ENCODE results near the gene CFAP58.

CFAP58 gene

DNA sequence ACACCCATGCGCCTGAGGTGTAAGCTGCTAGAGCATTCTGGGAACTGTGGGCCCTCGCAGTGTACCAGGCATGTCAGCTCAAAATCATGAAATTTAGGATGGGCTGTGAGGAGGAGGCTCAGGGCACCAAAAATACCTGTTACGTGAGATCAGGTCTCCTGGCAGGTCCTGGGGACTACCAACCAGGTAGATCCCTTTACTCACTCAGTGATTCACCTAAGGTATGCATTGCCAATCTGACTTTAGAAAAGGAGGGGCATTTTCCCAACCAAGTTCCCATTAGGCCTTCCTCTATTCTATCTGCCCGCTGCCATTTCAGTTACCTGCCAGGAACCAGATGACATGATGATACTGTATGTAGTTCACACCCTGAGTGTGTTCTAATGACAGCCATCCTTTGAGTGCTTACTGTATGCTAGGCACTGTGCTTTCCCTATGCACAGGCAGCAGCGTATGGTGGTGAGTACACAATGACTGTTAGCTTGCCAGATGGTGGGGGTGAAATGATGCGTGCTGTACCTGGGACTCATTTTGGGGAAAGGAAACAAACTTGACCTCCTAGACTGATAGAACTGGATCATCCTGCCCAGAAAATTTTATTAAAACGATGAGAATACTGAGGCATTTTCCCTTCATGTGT is 62.0 kb downstream of the CFAP58 start:
- H3K4me3 ChIP-seq (ENCODE audit: low read depth, low read length): no peak overlapping the region
- TF ChIP-seq, protein P1, sequence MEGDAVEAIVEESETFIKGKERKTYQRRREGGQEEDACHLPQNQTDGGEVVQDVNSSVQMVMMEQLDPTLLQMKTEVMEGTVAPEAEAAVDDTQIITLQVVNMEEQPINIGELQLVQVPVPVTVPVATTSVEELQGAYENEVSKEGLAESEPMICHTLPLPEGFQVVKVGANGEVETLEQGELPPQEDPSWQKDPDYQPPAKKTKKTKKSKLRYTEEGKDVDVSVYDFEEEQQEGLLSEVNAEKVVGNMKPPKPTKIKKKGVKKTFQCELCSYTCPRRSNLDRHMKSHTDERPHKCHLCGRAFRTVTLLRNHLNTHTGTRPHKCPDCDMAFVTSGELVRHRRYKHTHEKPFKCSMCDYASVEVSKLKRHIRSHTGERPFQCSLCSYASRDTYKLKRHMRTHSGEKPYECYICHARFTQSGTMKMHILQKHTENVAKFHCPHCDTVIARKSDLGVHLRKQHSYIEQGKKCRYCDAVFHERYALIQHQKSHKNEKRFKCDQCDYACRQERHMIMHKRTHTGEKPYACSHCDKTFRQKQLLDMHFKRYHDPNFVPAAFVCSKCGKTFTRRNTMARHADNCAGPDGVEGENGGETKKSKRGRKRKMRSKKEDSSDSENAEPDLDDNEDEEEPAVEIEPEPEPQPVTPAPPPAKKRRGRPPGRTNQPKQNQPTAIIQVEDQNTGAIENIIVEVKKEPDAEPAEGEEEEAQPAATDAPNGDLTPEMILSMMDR (IDR thresholded peaks at IDR 0.05; ENCODE audit: control insufficient read depth, extremely low read depth, insufficient read depth): no peak

DNA sequence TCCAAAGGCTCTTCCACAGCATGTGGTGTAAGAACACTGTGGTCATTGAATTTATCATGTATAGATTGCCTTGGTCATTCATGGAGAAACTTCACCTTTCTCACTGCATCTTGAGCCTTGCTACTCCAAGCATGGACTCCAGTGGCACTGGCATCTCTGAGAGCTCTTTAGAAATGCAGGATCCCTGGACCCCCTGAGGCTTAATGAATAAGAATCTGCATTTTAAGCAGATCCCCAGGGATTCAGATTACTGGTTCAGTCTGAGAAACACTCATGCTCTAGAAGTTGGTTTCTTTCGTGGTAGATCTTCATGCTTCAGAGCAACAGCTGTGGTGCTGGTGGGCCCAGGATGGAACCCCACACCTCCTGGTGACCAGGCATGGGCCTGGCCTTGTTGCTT is 63.2 kb downstream of the CFAP58 start:
- DNase-seq (ENCODE audit: low read depth): no peak
- H3K4me3 ChIP-seq (ENCODE audit: low read depth, low read length): no peak overlapping the region
- TF ChIP-seq, protein P1 (IDR thresholded peaks at IDR 0.05; ENCODE audit: control insufficient read depth, extremely low read depth, insufficient read depth): no peak

More for the DNA sequence above, 62.0 kb downstream of the CFAP58 start:
- DNase-seq (ENCODE audit: low read depth): no peak

DNA sequence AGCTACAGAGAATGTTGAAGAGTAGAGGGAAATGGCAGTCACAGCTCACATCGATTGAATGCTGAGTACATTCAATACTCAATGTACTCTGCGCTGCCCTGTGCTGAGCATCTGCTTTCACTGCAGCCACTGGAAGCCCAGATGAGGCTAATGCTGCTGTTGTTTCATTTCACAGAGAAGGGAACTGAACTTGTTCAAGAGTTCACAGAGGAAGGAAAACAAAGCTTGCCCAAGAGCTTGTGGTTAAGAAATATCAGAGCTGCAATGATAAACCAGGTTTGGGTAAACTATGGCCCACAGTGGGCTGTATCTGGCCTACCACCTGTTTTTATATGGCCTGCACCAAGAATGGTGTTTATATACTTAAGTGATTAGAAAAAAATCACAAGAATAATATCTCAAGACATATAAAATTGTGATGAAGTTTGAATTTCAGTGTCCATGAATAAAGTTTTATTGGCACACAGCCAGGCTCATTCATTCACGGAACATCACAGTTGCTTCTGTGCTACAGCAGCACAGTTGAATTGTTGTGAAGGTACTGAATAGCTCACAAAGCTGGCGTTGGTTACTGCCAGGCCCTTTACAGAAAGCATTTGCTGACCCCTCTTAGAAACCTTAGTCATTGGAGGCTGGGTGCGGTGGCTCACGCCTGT is 64.1 kb downstream of the CFAP58 start:
- H3K4me3 ChIP-seq (ENCODE audit: low read depth, low read length): no peak overlapping the region
- no peak for DNase-seq (ENCODE audit: low read depth)
- TF ChIP-seq, protein P1 (IDR thresholded peaks at IDR 0.05; ENCODE audit: control insufficient read depth, extremely low read depth, insufficient read depth): no peak

DNA sequence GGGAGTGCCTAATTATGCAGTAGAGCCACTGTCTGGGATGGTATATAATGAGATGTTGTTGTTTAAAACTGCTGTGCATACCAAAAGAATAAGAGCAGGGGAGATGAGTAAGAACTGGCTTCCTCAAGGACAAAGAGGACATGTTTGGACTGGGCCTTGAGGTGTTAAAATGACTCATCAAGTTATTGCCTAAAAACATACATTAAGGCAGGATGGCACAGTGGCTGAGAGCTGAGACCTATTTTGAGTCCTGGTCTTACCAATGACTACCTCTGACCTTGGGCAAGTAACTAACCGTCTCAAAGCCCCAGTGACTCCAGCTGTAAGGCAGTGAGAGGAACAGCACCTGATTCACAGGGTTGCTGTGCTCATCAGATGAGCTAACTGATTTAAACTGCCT is 71.1 kb downstream of the CFAP58 start:
- no peak for DNase-seq (ENCODE audit: low read depth)
- no peak overlapping the region for H3K4me3 ChIP-seq (ENCODE audit: low read depth, low read length)
- TF ChIP-seq, protein P1 (IDR thresholded peaks at IDR 0.05; ENCODE audit: control insufficient read depth, extremely low read depth, insufficient read depth): no peak

DNA sequence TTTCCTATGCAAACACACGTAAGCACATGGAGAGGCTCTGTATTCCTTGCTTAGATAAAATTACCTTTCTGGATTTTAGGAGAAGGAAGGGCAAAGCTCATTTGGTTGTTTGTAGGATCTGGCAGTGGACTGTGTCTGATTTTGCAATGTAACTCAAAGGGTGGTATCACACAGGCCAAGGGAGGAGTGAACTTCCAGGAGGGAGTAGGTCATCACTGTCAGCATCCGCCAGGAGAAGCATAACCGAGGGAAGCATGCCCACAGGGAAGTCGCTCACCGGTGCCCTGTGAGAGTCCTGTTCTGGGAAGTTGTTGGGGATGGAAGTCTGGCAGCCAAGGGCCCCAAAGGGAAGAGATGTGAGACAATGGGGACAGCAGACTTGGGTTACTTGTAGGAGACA is 74.4 kb downstream of the CFAP58 start:
- no peak overlapping the region for H3K4me3 ChIP-seq (ENCODE audit: low read depth, low read length)
- TF ChIP-seq, protein P1 (IDR thresholded peaks at IDR 0.05; ENCODE audit: control insufficient read depth, extremely low read depth, insufficient read depth): no peak
- DNase-seq (ENCODE audit: low read depth): no peak

DNA sequence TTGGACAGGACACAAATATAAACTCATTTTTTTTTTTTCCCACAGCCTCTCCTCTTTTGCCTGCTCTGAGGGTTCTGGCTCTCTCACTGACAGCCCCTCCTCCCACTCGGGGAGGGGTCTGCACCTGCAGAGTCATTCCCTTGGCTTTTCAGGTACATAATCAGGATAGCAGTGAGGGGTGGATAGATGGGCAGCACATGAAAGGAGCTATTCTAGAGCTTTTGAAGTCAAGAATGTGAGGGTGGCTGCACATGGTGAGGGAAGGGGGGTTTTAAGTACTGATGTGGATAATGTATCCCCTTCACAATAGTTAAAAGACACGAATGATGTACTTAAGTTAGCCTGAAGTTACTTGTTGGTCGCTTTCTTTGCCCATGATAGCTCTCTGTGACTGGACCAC is 76.2 kb downstream of the CFAP58 start:
- no peak overlapping the region for H3K4me3 ChIP-seq (ENCODE audit: low read depth, low read length)
- TF ChIP-seq, protein P1 (IDR thresholded peaks at IDR 0.05; ENCODE audit: control insufficient read depth, extremely low read depth, insufficient read depth): no peak
- DNase-seq (ENCODE audit: low read depth): no peak

DNA sequence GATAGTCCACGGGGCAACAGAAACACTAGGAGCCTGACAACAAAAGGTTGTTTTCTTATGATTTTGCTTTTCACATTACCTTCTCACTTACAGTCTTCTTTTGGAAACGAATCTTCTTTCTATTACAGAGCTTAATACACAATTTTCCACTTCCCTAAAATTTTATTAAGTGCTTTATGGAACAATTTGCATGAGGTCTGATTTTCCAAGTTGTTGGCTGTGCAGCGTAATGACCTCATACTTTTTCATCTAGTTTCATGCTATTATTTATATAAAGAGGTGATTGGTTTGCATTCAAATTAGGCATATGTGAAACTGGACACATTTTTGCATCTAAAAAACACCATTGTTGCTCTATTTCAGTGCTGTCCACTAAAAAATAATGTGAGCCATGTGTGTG is 76.7 kb downstream of the CFAP58 start:
- TF ChIP-seq, protein P1 (IDR thresholded peaks at IDR 0.05; ENCODE audit: control insufficient read depth, extremely low read depth, insufficient read depth): no peak
- DNase-seq (ENCODE audit: low read depth): no peak
- no peak overlapping the region for H3K4me3 ChIP-seq (ENCODE audit: low read depth, low read length)
